Measurements from ENCODE around the gene RPL10A.

GRCh38 chr6:35426074-35426473 is 42.1 kb upstream of the RPL10A start:
- TF ChIP-seq POLR2A (IDR thresholded peaks at IDR 0.05) (no peak), CTCF (IDR thresholded peaks at IDR 0.05) (no peak)
